ENCODE measurements around the gene RPS8. TPM values are rescaled to one million over a fixed set of nuclear protein-coding genes. Genes with fewer than 3 reads are reported as not detected.

The RPS8 gene
- 1,789 TPM for total RNA-seq (ENCODE audit: unreplicated experiment)
- long read RNA-seq, transcript RPS8-201 (6 exons, 685 nt) = minor isoform, 5 of 1,365 reads
- long read RNA-seq, transcript RPS8-202 (6 exons, 881 nt) = major isoform, 885 of 1,365 reads
- long read RNA-seq, transcript RPS8-207 (5 exons, 1,115 nt) = minor isoform, 173 of 1,365 reads
- long read RNA-seq, partial matches to known transcripts = 269 of 1,365 reads
- long read RNA-seq, other reads (novel, unspliced or antisense) = 30 of 1,365 reads

DNA sequence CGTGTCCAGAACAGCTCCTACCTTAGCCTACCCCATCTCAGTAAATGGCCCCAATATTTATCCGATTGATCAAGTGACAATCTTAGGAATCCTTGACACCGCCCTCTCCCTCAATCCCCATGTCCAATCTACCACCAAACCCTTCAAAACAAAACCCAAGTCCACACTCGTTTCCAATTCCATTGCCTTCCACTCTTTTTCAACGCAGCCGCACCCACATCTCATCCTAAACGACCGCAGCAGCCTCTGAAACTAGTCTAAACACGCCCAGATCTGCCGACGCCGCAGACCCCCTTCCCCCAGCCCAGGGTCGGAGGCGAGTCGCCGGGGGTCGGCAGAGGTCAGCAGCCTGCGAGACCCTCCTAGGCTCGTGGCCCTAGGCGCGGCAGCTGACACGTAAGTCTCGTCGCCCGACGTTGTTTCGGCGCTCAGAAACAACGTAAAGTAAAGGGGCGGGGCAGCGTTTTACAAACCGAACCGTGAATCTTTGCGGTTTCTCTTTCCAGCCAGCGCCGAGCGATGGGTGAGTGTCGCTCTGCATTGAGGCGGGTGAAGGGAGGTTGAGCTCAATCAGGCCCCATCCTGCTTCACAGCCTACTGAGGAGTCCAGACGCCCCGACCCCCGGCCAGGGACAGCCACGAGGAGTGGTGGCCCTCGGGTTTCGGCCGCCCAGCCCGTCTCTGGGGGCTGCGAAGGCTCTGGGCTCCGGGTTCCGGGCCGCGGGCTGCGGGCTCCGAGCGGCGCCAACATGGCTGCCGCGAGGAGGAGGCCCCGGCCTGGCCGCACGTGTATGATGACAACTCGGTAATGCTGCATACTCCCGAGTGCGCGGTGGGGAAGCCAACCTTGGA lies at the start of gene RPS8:
Gene RPS8, plus strand, starts transcription at position 463 of the 852 bp plus-strand sequence. Its CDS starts 57 bp downstream, at position 520.
- H3K27ac Mint-ChIP-seq (ENCODE audit: unreplicated experiment) = peak within 1 kb of the TSS; percentile 97
- H3K4me3 Mint-ChIP-seq (ENCODE audit: unreplicated experiment) = peak within 1 kb of the TSS; percentile 97
- H3K27me3 Mint-ChIP-seq (ENCODE audit: unreplicated experiment) = peaks cover 10% of the 10 kb centered on the region
- peak; percentile 84 for DNase-seq (ENCODE audit: low spot score)
- H3K4me1 Mint-ChIP-seq (ENCODE audit: unreplicated experiment) = peaks cover 22% of the 10 kb centered on the region
- no peaks in the 10 kb centered on the region for H3K9me3 Mint-ChIP-seq (ENCODE audit: unreplicated experiment)
- H3K36me3 Mint-ChIP-seq (ENCODE audit: low read depth, unreplicated experiment) = peaks cover 25% of the 10 kb centered on the region
- TF ChIP-seq, protein P1, sequence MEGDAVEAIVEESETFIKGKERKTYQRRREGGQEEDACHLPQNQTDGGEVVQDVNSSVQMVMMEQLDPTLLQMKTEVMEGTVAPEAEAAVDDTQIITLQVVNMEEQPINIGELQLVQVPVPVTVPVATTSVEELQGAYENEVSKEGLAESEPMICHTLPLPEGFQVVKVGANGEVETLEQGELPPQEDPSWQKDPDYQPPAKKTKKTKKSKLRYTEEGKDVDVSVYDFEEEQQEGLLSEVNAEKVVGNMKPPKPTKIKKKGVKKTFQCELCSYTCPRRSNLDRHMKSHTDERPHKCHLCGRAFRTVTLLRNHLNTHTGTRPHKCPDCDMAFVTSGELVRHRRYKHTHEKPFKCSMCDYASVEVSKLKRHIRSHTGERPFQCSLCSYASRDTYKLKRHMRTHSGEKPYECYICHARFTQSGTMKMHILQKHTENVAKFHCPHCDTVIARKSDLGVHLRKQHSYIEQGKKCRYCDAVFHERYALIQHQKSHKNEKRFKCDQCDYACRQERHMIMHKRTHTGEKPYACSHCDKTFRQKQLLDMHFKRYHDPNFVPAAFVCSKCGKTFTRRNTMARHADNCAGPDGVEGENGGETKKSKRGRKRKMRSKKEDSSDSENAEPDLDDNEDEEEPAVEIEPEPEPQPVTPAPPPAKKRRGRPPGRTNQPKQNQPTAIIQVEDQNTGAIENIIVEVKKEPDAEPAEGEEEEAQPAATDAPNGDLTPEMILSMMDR (IDR thresholded peaks at IDR 0.05; ENCODE audit: unreplicated experiment) = no peak

DNA sequence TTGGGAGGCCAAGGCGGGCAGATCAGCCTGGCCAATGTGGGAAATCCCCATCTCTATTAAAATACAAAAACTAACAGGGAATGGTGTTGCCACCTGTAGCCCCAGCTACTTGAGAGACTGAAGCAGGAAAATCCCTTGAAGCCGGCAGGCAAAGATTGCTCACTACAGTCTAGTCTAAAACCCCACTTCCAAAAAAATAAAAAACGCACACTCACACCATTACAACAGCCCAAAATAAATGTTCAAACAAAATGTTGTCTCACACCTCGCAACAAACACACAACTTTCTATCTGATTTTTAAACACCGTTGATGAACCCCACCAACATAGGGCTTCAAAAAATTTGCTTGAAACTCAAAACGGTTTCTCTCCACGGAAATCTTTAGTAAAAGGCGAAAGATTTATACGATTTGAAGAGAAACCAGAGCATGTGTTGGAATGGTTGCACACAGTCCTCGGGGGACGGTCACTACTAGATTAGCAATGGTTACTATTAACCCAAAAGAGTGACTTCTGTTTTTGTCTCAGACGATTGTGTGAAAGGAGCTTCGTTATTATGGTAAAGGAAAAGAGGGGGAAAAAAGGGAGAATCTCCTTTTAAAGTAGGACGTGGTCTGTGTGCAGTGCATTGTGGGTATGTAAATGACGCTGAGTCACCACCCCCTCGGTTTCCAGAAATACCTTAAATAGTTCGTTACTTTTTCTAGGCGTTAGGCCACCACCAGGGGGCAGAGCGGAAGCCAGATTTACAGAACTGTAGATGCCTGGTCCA lies 44.4 kb upstream of the RPS8 start, which contains the start of gene RNU5D-1:
Gene RNU5D-1, minus strand, starts transcription at position 430 of the 772 bp plus-strand sequence.
- TF ChIP-seq, protein P1 (IDR thresholded peaks at IDR 0.05; ENCODE audit: unreplicated experiment) = peak; percentile 89
- H3K4me3 Mint-ChIP-seq (ENCODE audit: unreplicated experiment) = peak within 1 kb of the TSS; percentile 10
- H3K27ac Mint-ChIP-seq (ENCODE audit: unreplicated experiment) = peak within 1 kb of the TSS; percentile 100
- peak; percentile 93 for DNase-seq (ENCODE audit: low spot score)
- H3K4me1 Mint-ChIP-seq (ENCODE audit: unreplicated experiment) = peaks cover 10% of the 10 kb centered on the region
- no peaks in the 10 kb centered on the region for H3K9me3 Mint-ChIP-seq (ENCODE audit: unreplicated experiment)
- H3K36me3 Mint-ChIP-seq (ENCODE audit: low read depth, unreplicated experiment) = peaks cover 4% of the 10 kb centered on the region
- peaks cover 3% of the 10 kb centered on the region for H3K27me3 Mint-ChIP-seq (ENCODE audit: unreplicated experiment)

DNA sequence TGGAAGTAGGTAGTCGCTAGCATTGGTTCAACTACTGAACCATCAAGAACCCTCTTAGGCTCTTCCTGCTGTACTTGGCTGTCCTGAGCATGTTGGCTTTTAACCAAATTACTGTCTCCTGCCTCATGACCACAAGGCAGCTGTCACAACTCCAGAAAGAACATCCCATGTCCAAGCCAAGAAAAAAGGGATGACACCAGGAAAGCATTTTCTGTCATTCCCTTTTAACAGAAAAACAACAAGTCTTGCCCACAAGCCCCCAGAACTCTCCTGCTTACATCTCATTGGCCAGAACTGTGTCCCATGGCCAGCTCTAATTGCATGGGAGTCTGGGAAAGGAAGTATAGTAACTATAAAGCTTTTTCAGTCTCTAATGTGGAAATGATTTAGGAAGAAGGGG lies 42.0 kb upstream of the RPS8 start:
- peaks cover 10% of the 10 kb centered on the region for H3K4me1 Mint-ChIP-seq (ENCODE audit: unreplicated experiment)
- TF ChIP-seq, protein P1 (IDR thresholded peaks at IDR 0.05; ENCODE audit: unreplicated experiment) = no peak
- DNase-seq (ENCODE audit: low spot score) = no peak

DNA sequence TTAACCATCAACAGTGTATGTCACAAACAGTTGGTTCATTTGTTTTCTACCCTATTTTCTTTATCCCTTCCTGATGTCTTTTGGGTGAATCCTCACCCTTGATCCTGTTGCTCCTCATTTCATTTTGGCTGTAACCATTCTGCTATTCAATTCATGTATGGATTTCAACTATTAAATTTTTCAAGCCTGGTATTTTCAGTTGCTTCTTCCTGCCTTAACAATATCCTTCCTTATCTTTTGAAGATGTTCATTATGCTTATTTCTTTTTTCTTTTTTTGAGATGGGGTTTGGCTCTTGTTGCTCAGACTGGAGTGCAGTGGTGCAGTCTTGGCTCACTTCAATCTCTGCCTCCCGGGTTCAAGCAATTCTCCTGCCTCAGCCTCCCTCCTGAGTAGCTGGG lies 41.6 kb upstream of the RPS8 start:
- no peaks in the 10 kb centered on the region for H3K9me3 Mint-ChIP-seq (ENCODE audit: unreplicated experiment)
- H3K4me1 Mint-ChIP-seq (ENCODE audit: unreplicated experiment) = peaks cover 10% of the 10 kb centered on the region
- H3K36me3 Mint-ChIP-seq (ENCODE audit: low read depth, unreplicated experiment) = peaks cover 4% of the 10 kb centered on the region
- no peak overlapping the region for H3K4me3 Mint-ChIP-seq (ENCODE audit: unreplicated experiment)
- TF ChIP-seq, protein P1 (IDR thresholded peaks at IDR 0.05; ENCODE audit: unreplicated experiment) = no peak
- no peak overlapping the region for H3K27ac Mint-ChIP-seq (ENCODE audit: unreplicated experiment)
- peaks cover 5% of the 10 kb centered on the region for H3K27me3 Mint-ChIP-seq (ENCODE audit: unreplicated experiment)
- no peak for DNase-seq (ENCODE audit: low spot score)

More for the DNA sequence above, 42.0 kb upstream of the RPS8 start:
- H3K36me3 Mint-ChIP-seq (ENCODE audit: low read depth, unreplicated experiment) = peaks cover 4% of the 10 kb centered on the region
- H3K9me3 Mint-ChIP-seq (ENCODE audit: unreplicated experiment) = no peaks in the 10 kb centered on the region
- peaks cover 5% of the 10 kb centered on the region for H3K27me3 Mint-ChIP-seq (ENCODE audit: unreplicated experiment)
- no peak overlapping the region for H3K27ac Mint-ChIP-seq (ENCODE audit: unreplicated experiment)
- no peak overlapping the region for H3K4me3 Mint-ChIP-seq (ENCODE audit: unreplicated experiment)
